IMR-90 (cell line): Measurements from ENCODE around the gene FAIM2. TPM values are rescaled to one million over a fixed set of nuclear protein-coding genes. Genes with fewer than 3 reads are reported as not detected.

Experiments
- ATAC-seq: fragments of 200-7000 bp; cut with Tn5 transposase; 2 replicates; pipeline ENCODE4 v1.9.1; 2020; ENCODE audit warnings: low read depth, mild to moderate bottlenecking, moderate library complexity
- BruUV-seq: library from RNA; stranded (reverse); fragments of 400-500 nt; replicated peaks from 2 replicates; lab custom pipeline; 2021; lab: Mats Ljungman, UMichigan
- CTCF ChIA-PET: fragments of 300-600 bp; formaldehyde crosslinking; extraction: SDS; loops from one replicate; lab custom pipeline; 2021; ENCODE audit warnings: antibody characterized with exemption; lab: Yijun Ruan, JAX
- POLR2A ChIA-PET: fragments of 300-600 bp; sonication (Branson Sonifier 250); formaldehyde crosslinking; loops from one replicate; lab custom pipeline; 2022; ENCODE audit warnings: antibody characterized with exemption; ENCODE audit not compliant: unreplicated experiment; lab: Charles Lee
- DNase-seq: peaks from one replicate; pipeline ENCODE4 v3.0.0; 2013
- H2AFZ ChIP-seq: replicated peaks from 2 replicates; pipeline ENCODE3; 2013; ENCODE audit warnings: low read length, mild to moderate bottlenecking; ENCODE audit not compliant: poor library complexity
- H2AK5ac ChIP-seq: 2 replicates; pipeline ENCODE4 v1.6.1; 2013; ENCODE audit warnings: low read depth, low read length, inconsistent platforms
- H2AK9ac ChIP-seq: replicated peaks from 2 replicates; pipeline ENCODE3; 2013; ENCODE audit warnings: mild to moderate bottlenecking, low read depth, low read length, moderate library complexity; ENCODE audit not compliant: poor library complexity
- H2BK120ac ChIP-seq: 2 replicates; pipeline ENCODE4 v1.6.1; 2013; ENCODE audit warnings: low read depth, low read length, inconsistent platforms
- H2BK15ac ChIP-seq: 3 replicates; pipeline ENCODE4 v1.6.1; 2013; ENCODE audit warnings: low read depth, low read length, inconsistent platforms
- H2BK20ac ChIP-seq: 2 replicates; pipeline ENCODE4 v1.6.1; 2013; ENCODE audit warnings: low read depth, mild to moderate bottlenecking, inconsistent platforms, low read length, moderate library complexity
- H2BK5ac ChIP-seq: 2 replicates; pipeline ENCODE4 v1.6.1; 2013; ENCODE audit warnings: mild to moderate bottlenecking, low read depth, low read length, inconsistent platforms; ENCODE audit not compliant: poor library complexity, severe bottlenecking
- H3K14ac ChIP-seq: replicated peaks from 2 replicates; pipeline ENCODE4 v1.6.1; 2013; ENCODE audit warnings: low read depth, low read length, inconsistent platforms
- H3K18ac ChIP-seq: 2 replicates; pipeline ENCODE4 v1.6.1; 2013; ENCODE audit warnings: low read depth, low read length, control low read depth
- H3K23ac ChIP-seq: 2 replicates; pipeline ENCODE4 v1.6.1; 2013; ENCODE audit warnings: low read depth, low read length, inconsistent platforms
- H3K27ac ChIP-seq: 2 replicates; pipeline ENCODE4 v1.5.1; 2013; ENCODE audit warnings: mild to moderate bottlenecking, control low read depth, low read length; ENCODE audit not compliant: insufficient read depth
- H3K27me3 ChIP-seq: 2 replicates; pipeline ENCODE4 v1.6.1; 2013; ENCODE audit warnings: low read length; ENCODE audit not compliant: control insufficient read depth, insufficient read depth
- H3K36me3 ChIP-seq: 2 replicates; pipeline ENCODE4 v1.6.1; 2013; ENCODE audit warnings: low read length, mixed read lengths; ENCODE audit not compliant: control insufficient read depth, insufficient read depth
- H3K4ac ChIP-seq: 2 replicates; pipeline ENCODE4 v1.6.1; 2013; ENCODE audit warnings: low read depth, low read length, inconsistent platforms
- H3K4me1 ChIP-seq: 2 replicates; pipeline ENCODE4 v1.6.1; 2013; ENCODE audit warnings: low read length, mixed read lengths; ENCODE audit not compliant: control insufficient read depth, insufficient read depth
- H3K4me2 ChIP-seq: 2 replicates; pipeline ENCODE4 v1.6.1; 2013; ENCODE audit warnings: low read depth, mild to moderate bottlenecking, control low read depth, low read length, moderate library complexity
- H3K4me3 ChIP-seq: 2 replicates; pipeline ENCODE4 v1.5.1; 2013; ENCODE audit warnings: low read depth, mild to moderate bottlenecking, control low read depth, low read length, moderate library complexity; ENCODE audit not compliant: insufficient read depth
- H3K56ac ChIP-seq: 2 replicates; pipeline ENCODE4 v1.6.1; 2013; ENCODE audit warnings: low read length, inconsistent platforms; ENCODE audit not compliant: insufficient read depth; ENCODE audit errors: extremely low read depth
- H3K79me1 ChIP-seq, 2 experiments: 2 replicates each; pipeline ENCODE4 v1.6.1; 2013; ENCODE audit warnings: low read length in 2 of 2, inconsistent platforms in 1 of 2, low read depth in 1 of 2
- H3K9ac ChIP-seq: 2 replicates; pipeline ENCODE4 v1.6.1; 2013; ENCODE audit warnings: low read depth, low read length, control low read depth
- H3K9me1 ChIP-seq: 2 replicates; pipeline ENCODE4 v1.6.1; 2013; ENCODE audit warnings: low read length, inconsistent platforms; ENCODE audit not compliant: insufficient read depth
- H3K9me3 ChIP-seq: 2 replicates; pipeline ENCODE4 v1.6.1; 2013; ENCODE audit warnings: low read length; ENCODE audit not compliant: control insufficient read depth, insufficient read depth
- H4K20me1 ChIP-seq: 2 replicates; pipeline ENCODE4 v1.6.1; 2013; ENCODE audit warnings: low read length, inconsistent platforms; ENCODE audit not compliant: insufficient read depth
- H4K5ac ChIP-seq: 2 replicates; pipeline ENCODE4 v1.6.1; 2013; ENCODE audit warnings: mild to moderate bottlenecking, low read depth, low read length, control low read depth
- H4K8ac ChIP-seq, 2 experiments: 2 replicates each; pipeline ENCODE4 v1.6.1; 2013; ENCODE audit warnings: low read depth in 2 of 2, low read length in 2 of 2, control low read depth in 1 of 2, inconsistent platforms in 1 of 2
- H4K91ac ChIP-seq: 2 replicates; pipeline ENCODE4 v1.6.1; 2013; ENCODE audit warnings: low read depth, low read length, inconsistent platforms; ENCODE audit not compliant: insufficient read depth
- BHLHE40 ChIP-seq: fragments of 150-350 bp; IDR thresholded peaks from 2 replicates; pipeline ENCODE4 v1.6.1; 2016; ENCODE audit warnings: mild to moderate bottlenecking, low read depth, low read length
- CEBPB ChIP-seq: IDR thresholded peaks from 2 replicates; pipeline ENCODE4 v1.6.1; 2012; ENCODE audit warnings: low read depth, low read length, improper control_type of control experiment
- CHD1 ChIP-seq: IDR thresholded peaks from 2 replicates; pipeline ENCODE4 v1.6.1; 2012; ENCODE audit warnings: low read depth, low read length, improper control_type of control experiment
- CTCF ChIP-seq: conservative IDR thresholded peaks from 2 replicates; pipeline ENCODE4 v1.5.1; 2012; ENCODE audit warnings: mild to moderate bottlenecking, low read depth, low read length, improper control_type of control experiment
- ELK1 ChIP-seq: fragments of 150-350 bp; IDR thresholded peaks from 2 replicates; pipeline ENCODE4 v1.6.1; 2016; ENCODE audit warnings: low read depth, mild to moderate bottlenecking, low read length, moderate library complexity, borderline replicate concordance
- FOS ChIP-seq: fragments of 150-350 bp; IDR thresholded peaks from 2 replicates; pipeline ENCODE4 v1.6.1; 2016; ENCODE audit warnings: low read depth, low read length
- MAFK ChIP-seq: IDR thresholded peaks from 2 replicates; pipeline ENCODE4 v1.6.1; 2012; ENCODE audit warnings: low read depth, low read length, improper control_type of control experiment
- MAZ ChIP-seq: IDR thresholded peaks from 2 replicates; pipeline ENCODE4 v1.6.1; 2012; ENCODE audit warnings: low read depth, mild to moderate bottlenecking, low read length, improper control_type of control experiment, moderate library complexity, borderline replicate concordance
- MXI1 ChIP-seq: IDR thresholded peaks from 2 replicates; pipeline ENCODE4 v1.6.1; 2012; ENCODE audit warnings: low read depth, mild to moderate bottlenecking, low read length, moderate library complexity, borderline replicate concordance
- NFE2L2 ChIP-seq: fragments of 150-350 bp; IDR thresholded peaks from 2 replicates; pipeline ENCODE4 v1.6.1; 2016; ENCODE audit warnings: low read depth, mild to moderate bottlenecking, low read length
- POLR2A ChIP-seq: IDR thresholded peaks from 2 replicates; pipeline ENCODE4 v1.6.1; 2012; ENCODE audit warnings: mild to moderate bottlenecking, low read depth, low read length
- RAD21 ChIP-seq: IDR thresholded peaks from 2 replicates; pipeline ENCODE4 v1.6.1; 2012; ENCODE audit warnings: low read length, improper control_type of control experiment
- RCOR1 ChIP-seq: IDR thresholded peaks from 2 replicates; pipeline ENCODE4 v1.6.1; 2012; ENCODE audit warnings: mild to moderate bottlenecking, low read length, improper control_type of control experiment; ENCODE audit not compliant: insufficient replicate concordance
- RFX5 ChIP-seq: IDR thresholded peaks from 2 replicates; pipeline ENCODE4 v1.8.0; 2012; ENCODE audit warnings: low read depth, mild to moderate bottlenecking, low read length, moderate library complexity
- SMC3 ChIP-seq: fragments of 150-350 bp; IDR thresholded peaks from 2 replicates; pipeline ENCODE4 v1.6.1; 2016; ENCODE audit warnings: low read depth, mild to moderate bottlenecking, antibody characterized with exemption, low read length, moderate library complexity
- USF2 ChIP-seq: fragments of 150-350 bp; IDR thresholded peaks from 2 replicates; pipeline ENCODE4 v1.6.1; 2017; ENCODE audit warnings: mild to moderate bottlenecking, antibody characterized with exemption, low read length, low read depth
- WGBS, 2 experiments: methylation state at CpG; one replicate each; pipeline versions ENCODE4 v1.1.5 to v1.1.7; 2013; ENCODE audit warnings: missing lambda C conversion rate in 2 of 2; ENCODE audit not compliant: insufficient read length in 1 of 2; ENCODE audit errors: extremely low coverage in 2 of 2; 5-methylcytosine and 5-hydroxymethylcytosine counted together
- dilution Hi-C: fragments of 300-500 bp; cut with HindIII; formaldehyde crosslinking; loops from one replicate; pipeline ENCODE4 v1.14.3; 2018; ENCODE audit warnings: low sequenced_read_pairs; ENCODE audit not compliant: unreplicated experiment
- in situ Hi-C: fragments of 300-500 bp; cut with MboI; formaldehyde crosslinking; loops from 3 replicates; pipeline ENCODE4 v1.14.3; 2019; ENCODE audit warnings: low sequenced_read_pairs, inconsistent platforms, mixed read lengths
- intact Hi-C: fragments of 100-400 bp; cut with micrococcal nuclease; formaldehyde crosslinking; loops from 2 replicates; pipeline ENCODE4 v1.10.0; 2022
- polyA plus RNA-seq, 3 experiments: library from polyadenylated mRNA; depleted of rRNA; stranded (reverse); fragments of >200 nt; gene quantifications; 2 replicates each; pipeline ENCODE4 v1.2.3, GENCODE V29; 2012; ENCODE audit warnings: low replicate concordance in 1 of 3
- total RNA-seq: library from RNA; depleted of rRNA; stranded (reverse); fragments of >200 nt; gene quantifications from 2 replicates; pipeline ENCODE4 v1.2.3, GENCODE V29; 2012

The FAIM2 gene
- total and polyA plus RNA-seq, 2 of the 4 experiments (the other 2 are of a cell fraction): 0.72 to 5.3 TPM

GRCh38 chr12:49818241-49818895, 85.3 kb downstream of the FAIM2 start:
- peaks cover 80% of the 10 kb centered on the region for H4K20me1 ChIP-seq

More at GRCh38 chr12:49818241-49818895, 85.3 kb downstream of the FAIM2 start:
- H3K27me3 ChIP-seq: no peaks in the 10 kb centered on the region
- no peak overlapping the region for H3K14ac ChIP-seq
- ChIA-PET CTCF (interaction anchor here (0.7 kb wide), 1 partner anchor 34 kb away, joined by 5 read pairs; no protein-coding TSS in a partner anchor), POLR2A (no interaction called here)
- H3K4me1 ChIP-seq: no peaks in the 10 kb centered on the region
- peaks cover 10% of the 10 kb centered on the region for H3K36me3 ChIP-seq
- H3K9ac ChIP-seq: no peak overlapping the region
- TF ChIP-seq NFE2L2 (no peak), CEBPB (no peak), RAD21 (no peak), ELK1 (no peak), MAFK (no peak), POLR2A (no peak), USF2 (no peak), RFX5 (no peak), CHD1 (no peak), BHLHE40 (no peak), RCOR1 (no peak), MXI1 (no peak), FOS (no peak), SMC3 (no peak), CTCF (no peak), MAZ (no peak)
- no peak overlapping the region for H4K91ac ChIP-seq
- no peak; the same call in 1 of the 2 replicates for ATAC-seq
- intact Hi-C loops: no loop called here
- no peak overlapping the region for H3K27ac ChIP-seq
- H2AK5ac ChIP-seq: no peak overlapping the region
- no peak overlapping the region for H3K4me3 ChIP-seq
- no peak overlapping the region for H4K8ac ChIP-seq
- no TSS peak for BruUV-seq
- H2BK5ac ChIP-seq: no peak overlapping the region
- H3K4me2 ChIP-seq: no peak overlapping the region
- H2BK20ac ChIP-seq: no peak overlapping the region
- H3K56ac ChIP-seq: no peak overlapping the region
- no peak overlapping the region for H2AFZ ChIP-seq
- in situ Hi-C loops: no loop called here
- H3K79me1 ChIP-seq: peaks cover 37 to 77% of the 10 kb centered on the region in 2 experiments
- no peak overlapping the region for H3K23ac ChIP-seq
- no peak overlapping the region for H2BK120ac ChIP-seq
- no peak overlapping the region for H4K5ac ChIP-seq
- H3K9me3 ChIP-seq: no peaks in the 10 kb centered on the region
- no peak overlapping the region for H2BK15ac ChIP-seq
- dilution Hi-C loops: no loop called here
- no peak overlapping the region for H2AK9ac ChIP-seq
- 92% methylated on average over 2 of the region's 7 CpGs; no CpG with 5 or more reads in 1 of the 2 experiments for WGBS, 2 experiments
- no peak overlapping the region for H3K18ac ChIP-seq
- H3K4ac ChIP-seq: no peak overlapping the region
- H3K9me1 ChIP-seq: peaks cover 17% of the 10 kb centered on the region
- peak; percentile 49 for DNase-seq
